ENCODE data around the gene SYT9. TPM values are rescaled to one million over a fixed set of nuclear protein-coding genes. Genes with fewer than 3 reads are reported as not detected.

The SYT9 gene
- total and polyA plus RNA-seq, 2 of the 8 experiments (the other 6 are each of a cell fraction or from before 2014, with no cell fraction given) = 1.5 to 2.9 TPM

- Histone ChIP-seq H2BK120ac (replicated peaks; ENCODE audit: low read depth, low read length) (no peak overlapping the region), H2BK20ac (ENCODE audit: low read length) (no peak overlapping the region), H3K18ac (ENCODE audit: extremely low read depth, low read length) (no peak overlapping the region), H4K8ac (ENCODE audit: extremely low read depth, insufficient read depth, low read length) (no peak overlapping the region), H3K4ac (replicated peaks; ENCODE audit: insufficient read length, low read depth, low read length) (no peak overlapping the region), H3K79me2 (ENCODE audit: control insufficient read depth in 1 of 2, insufficient read depth in 2 of 2, low read length in 2 of 2) (no peaks in the 10 kb centered on the region), H4K5ac (ENCODE audit: insufficient read length, low read depth, low read length) (no peak overlapping the region), H3K27me3 (replicated peaks in 1 of 4; ENCODE audit: control insufficient read depth in 3 of 4, extremely low read depth in 1 of 4, insufficient read depth in 3 of 4, low read length in 3 of 4) (no peaks in the 10 kb centered on the region), H3K9ac (replicated peaks in 1 of 4; ENCODE audit: extremely low read depth in 1 of 4, low read depth in 3 of 4, low read length in 3 of 4) (no peak overlapping the region), H3K36me3 (ENCODE audit: control insufficient read depth in 2 of 4, insufficient read depth in 4 of 4, low read length in 3 of 4) (no peaks in the 10 kb centered on the region), H2AK5ac (ENCODE audit: low read depth, low read length) (no peak overlapping the region), H3K4me1 (replicated peaks in 1 of 4; ENCODE audit: control insufficient read depth in 3 of 4, insufficient read depth in 4 of 4, low read length in 3 of 4) (peaks cover 0 to 4% (median 0%) of the 10 kb centered on the region in 4 experiments; a peak in 2 of 7 replicates), H2BK12ac (ENCODE audit: low read depth, low read length) (no peak overlapping the region), H3K56ac (replicated peaks; ENCODE audit: insufficient read length, low read depth, low read length) (no peak overlapping the region), H4K91ac (replicated peaks; ENCODE audit: insufficient read length, low read length) (no peak overlapping the region), H3K4me3 (ENCODE audit: extremely low read depth in 1 of 4, insufficient read depth in 2 of 4, low read depth in 3 of 4, low read length in 4 of 4) (no peak overlapping the region), H2BK5ac (ENCODE audit: low read depth, low read length) (no peak overlapping the region), H2BK15ac (ENCODE audit: low read length) (no peak overlapping the region), H3K27ac (ENCODE audit: low read depth, low read length) (no peak overlapping the region), H3K23me2 (ENCODE audit: low read depth, low read length) (no peaks in the 10 kb centered on the region), H4K20me1 (replicated peaks in 1 of 2; ENCODE audit: control insufficient read depth in 1 of 2, insufficient read depth in 2 of 2, low read length in 2 of 2) (no peaks in the 10 kb centered on the region), H2AFZ (ENCODE audit: low read length) (no peak overlapping the region; the same call in 1 of the 2 replicates), H3K23ac (ENCODE audit: insufficient read length) (no peak overlapping the region), H3K9me3 (ENCODE audit: insufficient read depth in 2 of 2, low read depth in 1 of 2, low read length in 1 of 2) (no peaks in the 10 kb centered on the region), H3K14ac (ENCODE audit: insufficient read length) (no peak overlapping the region), H3K79me1 (ENCODE audit: low read depth, low read length) (no peaks in the 10 kb centered on the region), H3K4me2 (ENCODE audit: insufficient read depth in 1 of 2, low read depth in 2 of 2, low read length in 2 of 2) (no peak overlapping the region)
- FAIRE-seq (no peak), DNase-seq (ENCODE audit: low read depth in 1 of 2, low spot score in 2 of 2) (no peak)
- 86% methylated on average over 7 of the region's 7 CpGs; no CpG with 5 or more reads in 1 of the 2 experiments for WGBS, 2 experiments (ENCODE audit: extremely low coverage in 1 of 2, insufficient coverage in 1 of 2, insufficient read length in 1 of 2, insufficient replicate concordance in 2 of 2, low coverage in 1 of 2, low lambda C conversion rate in 2 of 2, missing lambda C conversion rate in 1 of 2)
- ChIA-PET POLR2A (ENCODE audit: partially characterized antibody) (no interaction called here), CTCF (ENCODE audit: partially characterized antibody) (interaction anchor here (0.8 kb wide), 2 partner anchors 126 to 336 kb away, joined by 3 read pairs; no protein-coding TSS in a partner anchor)
- no peak for TF ChIP-seq KDM5A (IDR thresholded peaks at IDR 0.05; ENCODE audit: low read length)
These were observed 70.1 kb downstream of the SYT9 start for GRCh38 chr11:7321473-7322450.

Data from H1 (cell line).